Measurements from ENCODE around the gene CECR2. TPM values are rescaled to one million over a fixed set of nuclear protein-coding genes. Genes with fewer than 3 reads are reported as not detected.
"Not testable (repeated sequence)": the region's sequence is repeated elsewhere in the genome, so short reads cannot be mapped to it uniquely, and the experiment has no call there.

Gene CECR2
- total and polyA plus RNA-seq, 2 experiments from 2014 or later = 4.6 to 32.3 TPM

DNA sequence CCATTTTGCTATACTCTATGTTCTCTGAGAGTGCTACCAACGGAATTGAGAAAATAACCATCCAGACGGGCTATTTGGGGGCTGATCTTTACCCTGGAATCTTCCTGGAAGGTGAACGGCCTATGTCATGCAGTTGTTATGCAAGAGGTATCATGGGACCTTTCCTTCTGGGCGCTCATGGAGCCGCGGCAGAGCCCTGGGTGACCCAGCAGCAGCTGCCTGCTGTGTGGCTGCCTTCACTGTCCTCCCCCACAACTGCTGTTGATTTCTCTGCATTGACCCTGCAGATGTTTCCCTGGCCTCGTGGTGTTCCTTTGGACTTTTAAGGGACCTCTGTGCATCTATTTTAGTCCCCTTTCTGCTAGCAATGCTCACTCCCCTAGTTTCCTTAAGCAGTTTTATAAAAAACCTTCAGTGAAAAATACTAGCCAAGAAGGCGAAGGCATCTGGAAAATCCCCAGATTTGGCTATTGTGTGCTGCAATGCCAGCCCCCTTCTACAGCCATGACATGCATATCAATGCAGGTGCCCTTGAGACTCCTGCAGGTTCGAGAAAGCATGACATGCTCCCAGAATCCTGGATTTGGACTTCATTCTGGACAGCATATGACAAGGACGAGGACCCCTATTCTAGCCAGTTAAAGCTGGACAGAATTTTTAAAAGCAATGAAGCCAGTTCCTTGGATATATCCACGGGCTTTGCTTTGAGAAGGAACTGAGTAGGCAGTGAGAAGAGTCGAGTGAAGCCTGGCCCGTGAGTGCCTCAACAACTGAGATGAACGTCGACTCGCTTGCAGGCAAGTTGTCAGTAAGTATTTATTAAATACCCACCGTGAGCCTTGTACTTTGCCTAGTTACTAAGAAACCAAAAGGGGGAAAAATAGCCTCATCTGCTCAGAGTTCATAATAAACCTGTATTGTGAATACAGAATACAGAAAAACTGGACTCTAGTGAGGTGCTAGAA lies 193.9 kb downstream of the CECR2 start, which contains the start of gene SLC25A18:
SLC25A18 (plus strand) TSS at position 593 of the 965 bp plus-strand sequence. CDS start 16,447 bp downstream, outside the sequence.
- Histone ChIP-seq H3K36me3 (no peaks in the 10 kb centered on the region), H3K4me3 (no peak within 1 kb of the TSS), H3K27me3 (no peaks in the 10 kb centered on the region), H3K4me1 (ENCODE audit: low read depth) (peaks cover 22% of the 10 kb centered on the region), H3K27ac (peak within 1 kb of the TSS; percentile 49), H3K9me3 (ENCODE audit: low read depth) (no peaks in the 10 kb centered on the region)
- peak; percentile 29 for TF ChIP-seq CTCF (IDR thresholded peaks at IDR 0.05; ENCODE audit: low read depth, low read length)
- DNase-seq (ENCODE audit: low read depth in 1 of 2, low spot score in 1 of 2) = peak; percentile 39 to 80

DNA sequence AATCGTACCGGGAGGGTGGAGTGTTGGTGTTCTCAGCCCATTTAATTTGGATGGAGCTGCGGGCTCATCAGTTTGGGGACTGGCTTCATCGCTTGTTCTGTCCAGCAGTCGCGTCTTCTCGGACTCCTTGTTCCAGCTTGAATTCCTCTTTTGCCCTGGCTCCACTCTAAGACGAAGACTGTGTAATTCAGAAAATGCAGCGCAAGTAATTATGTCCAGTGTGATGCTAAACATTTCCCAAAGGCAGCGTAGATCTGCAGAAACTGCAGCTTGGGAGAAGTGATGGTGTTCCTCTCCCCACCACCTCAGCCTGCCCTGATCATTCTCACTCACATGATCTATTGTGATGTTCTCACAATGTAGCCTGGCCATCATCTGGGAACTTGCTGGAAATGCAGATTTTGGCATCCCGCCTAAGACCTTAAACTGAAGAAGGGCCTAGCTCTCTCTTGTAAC lies 194.7 kb downstream of the CECR2 start:
- peak overlapping the region; percentile 49 for H3K27ac ChIP-seq
- H3K36me3 ChIP-seq = no peaks in the 10 kb centered on the region

GRCh38 chr22:17566016-17566687 lies 196.9 kb downstream of the CECR2 start:
- not testable (repeated sequence) for H3K36me3 ChIP-seq; H3K4me3 ChIP-seq; H3K27me3 ChIP-seq; H3K9me3 ChIP-seq (ENCODE audit: low read depth); H3K27ac ChIP-seq; DNase-seq (ENCODE audit: low read depth in 1 of 2, low spot score in 1 of 2)
- peaks cover 24% of the 10 kb centered on the region for H3K4me1 ChIP-seq (ENCODE audit: low read depth)

More for the DNA sequence above, 194.7 kb downstream of the CECR2 start:
- no peaks in the 10 kb centered on the region for H3K27me3 ChIP-seq
- DNase-seq (ENCODE audit: low read depth in 1 of 2, low spot score in 1 of 2) = peak in 1 of 2 donors; percentile 75
- no peak overlapping the region for H3K4me3 ChIP-seq
- H3K9me3 ChIP-seq (ENCODE audit: low read depth) = no peaks in the 10 kb centered on the region
- TF ChIP-seq CTCF (IDR thresholded peaks at IDR 0.05; ENCODE audit: low read depth, low read length) = no peak
- peaks cover 22% of the 10 kb centered on the region for H3K4me1 ChIP-seq (ENCODE audit: low read depth)

DNA sequence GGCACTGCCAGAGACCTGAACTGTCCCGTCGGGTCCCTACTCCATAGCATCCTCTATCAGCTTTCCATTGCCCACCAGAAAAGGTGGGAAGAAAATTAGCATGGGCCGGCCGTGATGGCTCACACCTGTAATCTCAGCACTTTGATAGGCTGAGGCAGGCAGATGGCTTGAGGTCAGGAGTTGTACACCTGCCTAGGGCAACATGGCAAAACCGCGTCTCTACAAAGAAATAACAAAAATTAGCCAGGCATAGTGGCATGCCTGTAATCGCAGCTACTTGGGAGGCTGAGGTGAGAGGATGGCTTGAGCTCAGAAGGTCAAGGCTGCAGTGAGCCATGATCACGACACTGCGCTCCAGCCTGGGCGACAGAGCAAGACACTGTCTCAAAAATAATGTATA lies 197.5 kb downstream of the CECR2 start:
- no peaks in the 10 kb centered on the region for H3K9me3 ChIP-seq (ENCODE audit: low read depth)
- H3K36me3 ChIP-seq = no peaks in the 10 kb centered on the region
- H3K4me3 ChIP-seq = no peak overlapping the region
- peaks cover 29% of the 10 kb centered on the region for H3K4me1 ChIP-seq (ENCODE audit: low read depth)
- H3K27me3 ChIP-seq = no peaks in the 10 kb centered on the region
- no peak for TF ChIP-seq CTCF (IDR thresholded peaks at IDR 0.05; ENCODE audit: low read depth, low read length)
- no peak for DNase-seq (ENCODE audit: low read depth in 1 of 2, low spot score in 1 of 2)
- H3K27ac ChIP-seq = no peak overlapping the region

- no peaks in the 10 kb centered on the region for H3K9me3 ChIP-seq (ENCODE audit: low read depth)
- H3K4me3 ChIP-seq = no peak overlapping the region
- no peak for TF ChIP-seq CTCF (IDR thresholded peaks at IDR 0.05; ENCODE audit: low read depth, low read length)
- DNase-seq (ENCODE audit: low read depth in 1 of 2, low spot score in 1 of 2) = peak; percentile 34 to 80
- H3K27ac ChIP-seq = no peak overlapping the region
- H3K27me3 ChIP-seq = no peaks in the 10 kb centered on the region
- H3K36me3 ChIP-seq = no peaks in the 10 kb centered on the region
- H3K4me1 ChIP-seq (ENCODE audit: low read depth) = peaks cover 7% of the 10 kb centered on the region
Measured at GRCh38 chr22:17569971-17570511, 200.8 kb downstream of the CECR2 start.

Measured in cardiac muscle cell (in vitro differentiated cells and primary cell).